HL-60 (cell line): ENCODE measurements around the gene VWA5A.

Source experiments
- DNase-seq, 2 experiments: peaks; one replicate each; pipeline ENCODE4 v3.0.0-alpha.2; 2010 to 2020; ENCODE audit warnings: low read depth in 1 of 2, low spot score in 1 of 2
- H3K27ac ChIP-seq: fragments of 250-450 bp; sonication (Bioruptor Pico); replicated peaks from 2 replicates; pipeline ENCODE4 v1.5.1; 2020; ENCODE audit warnings: mild to moderate bottlenecking, moderate library complexity
- H3K27me3 ChIP-seq: fragments of 250-450 bp; sonication (Bioruptor Pico); 2 replicates; pipeline ENCODE4 v1.5.1; 2021; ENCODE audit warnings: mild to moderate bottlenecking, moderate library complexity; ENCODE audit not compliant: insufficient read depth, poor library complexity, severe bottlenecking
- H3K4me3 ChIP-seq: replicated peaks from 2 replicates; pipeline ENCODE4 v1.5.1; 2011; ENCODE audit warnings: mild to moderate bottlenecking, control low read depth, low read length; ENCODE audit not compliant: insufficient read depth
- GABPA ChIP-seq: IDR thresholded peaks from 2 replicates; pipeline ENCODE4 v1.6.1; 2012; ENCODE audit warnings: low read depth
- POLR2AphosphoS5 ChIP-seq: IDR thresholded peaks from 2 replicates; pipeline ENCODE4 v1.6.1; 2012; ENCODE audit warnings: low read depth
- SPI1 ChIP-seq: IDR thresholded peaks from 2 replicates; pipeline ENCODE4 v1.6.1; 2012; ENCODE audit warnings: low read depth, mild to moderate bottlenecking, borderline replicate concordance
- TF ChIP-seq, protein P1 (sequence below): IDR thresholded peaks from 2 replicates; pipeline ENCODE4 v1.6.1; 2012; ENCODE audit warnings: low read depth; ENCODE audit not compliant: insufficient replicate concordance
- TF ChIP-seq, protein P2 (sequence below): IDR thresholded peaks from one replicate; pipeline ENCODE4 v1.5.1; 2011; ENCODE audit warnings: low read length, control low read depth, inconsistent platforms; ENCODE audit not compliant: insufficient read depth

The VWA5A gene

DNA sequence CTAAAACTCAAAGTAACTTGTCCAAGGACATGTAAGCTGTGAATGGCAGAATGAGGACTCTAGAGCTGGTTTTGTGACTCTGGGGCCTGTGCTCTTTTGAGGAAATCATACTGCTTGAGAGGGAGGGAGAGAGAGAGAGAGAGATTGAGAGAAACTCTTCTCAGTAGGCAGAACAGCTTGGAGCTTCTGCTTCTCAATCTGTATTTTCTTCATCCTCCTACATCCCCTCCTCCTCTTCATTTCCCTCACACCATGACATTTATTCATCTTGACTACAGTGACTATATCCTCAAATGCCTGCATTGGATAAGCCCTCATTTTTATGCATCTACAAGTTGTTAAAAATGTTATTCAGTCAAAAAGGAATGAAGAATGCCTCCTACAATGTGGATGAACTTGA lies 44.2 kb downstream of the VWA5A start:
- Histone ChIP-seq H3K4me3 (no peak overlapping the region), H3K27ac (no peak overlapping the region), H3K27me3 (no peaks in the 10 kb centered on the region)
- TF ChIP-seq GABPA: no peak
- TF ChIP-seq, protein P1, sequence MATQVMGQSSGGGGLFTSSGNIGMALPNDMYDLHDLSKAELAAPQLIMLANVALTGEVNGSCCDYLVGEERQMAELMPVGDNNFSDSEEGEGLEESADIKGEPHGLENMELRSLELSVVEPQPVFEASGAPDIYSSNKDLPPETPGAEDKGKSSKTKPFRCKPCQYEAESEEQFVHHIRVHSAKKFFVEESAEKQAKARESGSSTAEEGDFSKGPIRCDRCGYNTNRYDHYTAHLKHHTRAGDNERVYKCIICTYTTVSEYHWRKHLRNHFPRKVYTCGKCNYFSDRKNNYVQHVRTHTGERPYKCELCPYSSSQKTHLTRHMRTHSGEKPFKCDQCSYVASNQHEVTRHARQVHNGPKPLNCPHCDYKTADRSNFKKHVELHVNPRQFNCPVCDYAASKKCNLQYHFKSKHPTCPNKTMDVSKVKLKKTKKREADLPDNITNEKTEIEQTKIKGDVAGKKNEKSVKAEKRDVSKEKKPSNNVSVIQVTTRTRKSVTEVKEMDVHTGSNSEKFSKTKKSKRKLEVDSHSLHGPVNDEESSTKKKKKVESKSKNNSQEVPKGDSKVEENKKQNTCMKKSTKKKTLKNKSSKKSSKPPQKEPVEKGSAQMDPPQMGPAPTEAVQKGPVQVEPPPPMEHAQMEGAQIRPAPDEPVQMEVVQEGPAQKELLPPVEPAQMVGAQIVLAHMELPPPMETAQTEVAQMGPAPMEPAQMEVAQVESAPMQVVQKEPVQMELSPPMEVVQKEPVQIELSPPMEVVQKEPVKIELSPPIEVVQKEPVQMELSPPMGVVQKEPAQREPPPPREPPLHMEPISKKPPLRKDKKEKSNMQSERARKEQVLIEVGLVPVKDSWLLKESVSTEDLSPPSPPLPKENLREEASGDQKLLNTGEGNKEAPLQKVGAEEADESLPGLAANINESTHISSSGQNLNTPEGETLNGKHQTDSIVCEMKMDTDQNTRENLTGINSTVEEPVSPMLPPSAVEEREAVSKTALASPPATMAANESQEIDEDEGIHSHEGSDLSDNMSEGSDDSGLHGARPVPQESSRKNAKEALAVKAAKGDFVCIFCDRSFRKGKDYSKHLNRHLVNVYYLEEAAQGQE: no peak
- TF ChIP-seq, protein P2, sequence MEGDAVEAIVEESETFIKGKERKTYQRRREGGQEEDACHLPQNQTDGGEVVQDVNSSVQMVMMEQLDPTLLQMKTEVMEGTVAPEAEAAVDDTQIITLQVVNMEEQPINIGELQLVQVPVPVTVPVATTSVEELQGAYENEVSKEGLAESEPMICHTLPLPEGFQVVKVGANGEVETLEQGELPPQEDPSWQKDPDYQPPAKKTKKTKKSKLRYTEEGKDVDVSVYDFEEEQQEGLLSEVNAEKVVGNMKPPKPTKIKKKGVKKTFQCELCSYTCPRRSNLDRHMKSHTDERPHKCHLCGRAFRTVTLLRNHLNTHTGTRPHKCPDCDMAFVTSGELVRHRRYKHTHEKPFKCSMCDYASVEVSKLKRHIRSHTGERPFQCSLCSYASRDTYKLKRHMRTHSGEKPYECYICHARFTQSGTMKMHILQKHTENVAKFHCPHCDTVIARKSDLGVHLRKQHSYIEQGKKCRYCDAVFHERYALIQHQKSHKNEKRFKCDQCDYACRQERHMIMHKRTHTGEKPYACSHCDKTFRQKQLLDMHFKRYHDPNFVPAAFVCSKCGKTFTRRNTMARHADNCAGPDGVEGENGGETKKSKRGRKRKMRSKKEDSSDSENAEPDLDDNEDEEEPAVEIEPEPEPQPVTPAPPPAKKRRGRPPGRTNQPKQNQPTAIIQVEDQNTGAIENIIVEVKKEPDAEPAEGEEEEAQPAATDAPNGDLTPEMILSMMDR: no peak
- TF ChIP-seq SPI1: no peak
- TF ChIP-seq POLR2AphosphoS5: no peak
- no peak for DNase-seq

DNA sequence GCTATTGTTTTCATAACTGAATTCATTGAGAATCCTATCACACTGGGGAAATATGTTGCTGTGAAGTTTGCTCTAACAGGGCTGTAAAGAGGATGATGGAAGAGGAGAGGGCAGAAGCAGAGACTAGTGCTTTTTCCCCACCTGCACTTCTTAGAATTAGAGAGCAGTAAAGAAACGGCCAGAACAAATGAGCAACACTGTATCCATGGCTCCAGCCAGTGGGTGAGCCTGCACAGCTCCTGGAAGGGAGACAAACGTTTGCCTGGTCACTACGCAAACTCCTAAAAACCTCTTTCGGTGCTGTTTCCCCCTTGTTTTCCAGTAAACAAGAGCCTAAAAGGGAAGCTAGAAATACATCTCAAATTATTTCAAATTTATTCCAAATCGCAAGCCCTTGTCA lies 45.7 kb downstream of the VWA5A start:
- no peak for DNase-seq
- H3K27ac ChIP-seq: no peak overlapping the region
- TF ChIP-seq SPI1: no peak
- TF ChIP-seq, protein P2: no peak
- no peak for TF ChIP-seq POLR2AphosphoS5
- TF ChIP-seq, protein P1: no peak
- H3K4me3 ChIP-seq: no peak overlapping the region
- H3K27me3 ChIP-seq: no peaks in the 10 kb centered on the region

DNA sequence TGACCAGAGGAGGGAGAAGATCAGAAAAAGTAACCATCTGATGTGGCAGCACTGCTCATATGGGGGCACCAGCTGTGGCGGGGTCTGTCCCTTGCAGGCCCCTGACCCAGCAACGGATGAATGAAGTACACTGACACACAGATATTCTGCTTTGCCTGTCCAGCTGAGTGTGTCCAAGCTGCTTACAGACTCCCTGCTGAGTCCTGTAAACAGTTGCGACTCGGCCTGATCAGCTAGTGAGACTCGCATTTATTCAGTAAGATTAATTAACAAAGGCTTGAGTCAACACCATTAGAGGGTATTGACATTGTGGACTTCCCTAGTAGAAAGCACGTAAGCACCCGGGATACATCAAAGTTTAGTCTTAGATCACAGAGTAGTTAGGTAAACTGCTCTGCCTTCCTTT lies 52.6 kb downstream of the VWA5A start:
- Histone ChIP-seq H3K27me3 (no peaks in the 10 kb centered on the region), H3K27ac (no peak overlapping the region), H3K4me3 (no peak overlapping the region)
- DNase-seq: no peak
- TF ChIP-seq, protein P2: no peak
- TF ChIP-seq SPI1 (no peak), GABPA (no peak), POLR2AphosphoS5 (no peak)
- TF ChIP-seq, protein P1: no peak
